GM18526 (cell line): ENCODE measurements around the gene CCDC30.

Experiments used
- POLR2A ChIP-seq: IDR thresholded peaks from 3 replicates; pipeline ENCODE4 v1.6.1; 2011; ENCODE audit not compliant: insufficient read length; ENCODE audit errors: extremely low read depth

The CCDC30 gene

DNA sequence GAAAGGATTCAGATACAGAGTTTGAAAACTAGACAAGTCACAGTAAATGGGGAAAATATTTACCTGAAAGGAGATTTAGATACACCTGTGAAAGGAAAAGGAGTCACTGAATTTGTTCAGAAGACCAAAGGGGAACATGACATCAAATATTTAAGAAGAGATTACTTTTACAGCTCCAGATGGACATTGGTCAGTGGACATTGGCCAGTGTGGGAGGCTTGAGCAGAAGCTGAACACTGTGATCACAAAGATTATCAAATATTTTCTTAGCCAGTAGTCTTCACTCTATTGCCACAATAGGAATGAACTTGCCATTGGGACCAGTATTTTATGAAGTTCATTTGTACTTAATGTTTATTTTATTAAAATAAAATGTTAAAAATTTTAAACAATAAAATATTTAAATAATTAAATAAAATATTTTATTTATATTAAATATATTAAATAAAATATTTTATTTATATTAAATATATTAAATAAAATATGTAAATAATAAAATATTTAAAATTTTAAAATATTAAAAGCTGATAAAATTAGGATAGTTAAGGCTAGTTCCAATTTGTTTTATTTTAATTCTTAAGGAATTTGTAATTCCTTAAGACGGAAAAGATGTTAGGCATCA, 94.3 kb downstream of the CCDC30 start:
- no peak for TF ChIP-seq POLR2A

DNA sequence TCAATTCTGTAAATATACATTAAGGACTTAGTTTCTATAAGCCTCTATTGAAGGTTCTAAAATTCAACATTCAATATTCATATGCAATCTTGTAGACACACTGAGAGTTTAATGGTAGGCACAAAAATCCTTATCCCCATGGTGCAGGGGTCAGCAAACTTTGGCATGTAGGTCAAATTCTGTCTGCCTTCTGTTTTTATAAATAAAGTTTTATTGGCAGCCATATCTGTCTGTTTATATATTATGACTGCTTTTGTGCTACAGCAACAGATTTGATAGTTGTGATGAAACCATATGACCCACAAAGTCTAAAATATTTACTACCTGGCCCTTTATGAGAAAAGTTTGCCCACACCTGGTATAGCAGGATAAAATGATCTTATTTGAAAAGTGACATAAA, 104.0 kb downstream of the CCDC30 start:
- no peak for TF ChIP-seq POLR2A

DNA sequence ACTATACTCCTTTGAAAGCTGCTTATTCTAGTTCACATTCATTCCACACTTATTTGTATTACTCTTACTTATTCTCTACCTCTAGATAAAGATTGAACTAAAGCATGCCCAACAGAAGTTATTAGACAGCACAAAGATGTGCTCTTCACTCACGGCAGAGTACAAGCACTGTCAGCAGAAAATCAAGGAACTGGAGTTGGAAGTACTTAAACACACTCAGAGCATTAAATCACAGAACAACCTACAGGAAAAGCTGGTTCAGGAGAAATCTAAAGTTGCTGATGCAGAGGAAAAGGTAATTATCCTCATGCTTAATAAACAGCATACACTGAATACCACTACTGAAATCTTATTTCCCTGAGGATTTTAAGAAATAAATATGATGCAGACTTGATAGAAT, 113.8 kb downstream of the CCDC30 start:
- no peak for TF ChIP-seq POLR2A

DNA sequence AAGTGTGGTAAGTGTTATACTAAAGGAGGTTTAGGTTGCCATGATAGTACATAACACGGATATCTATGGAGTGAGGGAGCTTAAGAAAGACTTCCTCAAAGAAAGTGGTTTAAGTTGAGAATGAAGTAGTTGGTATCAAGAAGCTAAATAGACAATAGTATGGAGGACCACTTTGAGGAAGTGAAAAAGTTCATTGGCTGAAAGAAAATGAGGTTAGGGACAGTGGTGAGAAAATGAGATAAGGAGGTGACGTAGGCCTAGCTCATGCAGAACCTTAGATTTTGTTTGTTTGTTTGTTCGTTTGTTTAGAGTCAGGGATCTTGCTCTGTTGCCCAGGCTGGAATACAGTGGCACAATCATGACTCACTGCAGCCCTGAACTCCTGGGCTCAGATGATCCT, 122.9 kb downstream of the CCDC30 start:
- no peak for TF ChIP-seq POLR2A

DNA sequence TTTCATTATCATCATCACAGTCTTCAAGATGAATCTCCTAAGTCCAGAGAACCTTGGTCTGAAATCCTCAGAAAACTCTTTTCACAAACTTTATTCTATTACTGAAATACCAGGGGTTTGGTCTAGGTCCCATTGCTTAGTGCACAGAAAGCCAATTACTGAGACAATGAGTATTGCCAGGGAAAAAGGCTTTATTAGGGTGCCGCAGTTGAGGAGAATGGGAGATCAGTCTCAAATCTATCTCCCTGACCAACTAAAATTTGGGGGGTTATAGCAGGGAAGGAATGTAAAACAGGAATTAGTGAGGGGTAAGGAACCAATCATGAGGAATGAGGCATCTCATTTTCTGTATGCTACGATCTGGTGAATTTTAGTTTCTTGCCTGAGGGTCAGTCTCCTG, 124.7 kb downstream of the CCDC30 start:
- TF ChIP-seq POLR2A: no peak

DNA sequence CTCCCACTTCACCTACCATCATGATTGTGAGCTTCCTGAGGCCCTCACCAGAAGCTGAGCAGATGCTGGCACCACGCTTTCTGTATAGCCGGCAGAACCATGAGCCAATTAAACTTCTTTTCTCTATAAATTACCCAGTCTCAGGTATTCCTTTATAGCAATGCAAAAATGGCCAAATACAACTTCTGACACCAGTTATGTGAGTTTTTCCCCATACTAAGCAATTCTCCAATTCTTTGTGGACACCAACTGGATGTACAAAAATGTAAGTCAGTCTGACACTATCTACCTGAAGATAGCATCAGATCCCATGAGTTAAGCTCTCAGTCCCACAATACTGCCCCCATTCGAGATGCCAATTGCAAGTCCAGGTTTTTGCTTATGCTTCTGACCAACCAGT, 129.7 kb downstream of the CCDC30 start:
- TF ChIP-seq POLR2A: no peak

DNA sequence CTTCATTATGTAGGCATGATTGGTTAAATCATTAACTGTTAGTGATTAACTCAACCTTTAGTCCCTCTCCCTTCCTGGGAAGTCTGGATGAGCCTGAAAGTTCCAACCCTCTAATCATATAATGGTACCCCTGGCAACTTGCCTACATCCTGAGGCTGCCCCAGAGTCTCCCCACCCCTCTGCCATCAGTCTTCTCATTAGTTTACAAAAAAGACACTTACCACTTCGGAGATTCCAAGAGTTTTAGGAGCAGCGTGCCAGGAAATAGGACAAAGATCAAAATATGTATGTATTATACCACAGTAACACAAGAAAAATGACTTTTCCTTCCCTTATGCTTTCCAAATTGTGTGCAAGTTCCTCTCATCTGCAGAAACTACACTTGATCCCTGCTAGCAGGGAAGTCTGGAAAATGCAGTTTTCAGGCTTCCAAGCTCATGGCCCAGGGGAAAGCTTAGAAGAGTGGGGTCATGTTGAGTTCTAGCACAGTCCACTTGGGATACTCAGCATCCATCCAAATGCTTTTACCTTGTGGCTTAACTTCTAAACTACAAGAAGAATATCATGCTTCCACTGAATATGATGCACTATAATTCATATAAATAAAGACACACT, 130.5 kb downstream of the CCDC30 start:
- no peak for TF ChIP-seq POLR2A

DNA sequence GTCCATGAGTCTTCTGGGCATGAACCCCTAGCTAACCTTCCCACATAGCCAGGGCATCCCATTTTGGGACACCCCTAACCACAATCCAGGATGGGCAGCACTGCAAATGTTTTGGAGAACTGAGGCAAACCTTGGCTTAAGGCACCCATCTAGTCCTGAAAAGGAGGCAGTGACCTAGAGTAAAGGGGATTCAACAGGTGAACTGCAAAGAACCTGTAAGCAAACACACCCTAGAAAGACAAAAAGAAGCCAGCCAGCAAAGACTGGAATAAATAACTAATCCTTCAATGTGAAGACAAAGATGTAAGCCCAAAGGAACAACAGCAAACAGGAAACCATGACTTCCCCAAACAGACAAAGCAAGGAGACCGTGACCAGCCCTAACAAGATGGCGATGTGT, 138.4 kb downstream of the CCDC30 start:
- no peak for TF ChIP-seq POLR2A

DNA sequence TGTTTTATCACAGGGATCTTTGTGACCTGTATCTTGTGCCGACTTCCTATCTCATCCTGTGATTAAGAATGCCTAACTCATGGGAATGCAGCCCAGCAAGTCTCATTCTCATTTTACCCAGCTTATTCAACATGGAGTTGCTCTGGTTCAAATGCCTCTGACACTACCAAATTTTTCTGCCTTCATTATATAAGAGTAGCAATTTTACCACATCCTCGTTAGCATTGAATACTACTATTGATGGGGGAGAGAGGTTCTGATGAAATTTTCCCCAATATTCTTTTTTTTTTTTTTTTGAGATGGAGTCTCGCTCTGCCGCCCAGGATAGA, 150.7 kb downstream of the CCDC30 start:
- TF ChIP-seq POLR2A: no peak

DNA sequence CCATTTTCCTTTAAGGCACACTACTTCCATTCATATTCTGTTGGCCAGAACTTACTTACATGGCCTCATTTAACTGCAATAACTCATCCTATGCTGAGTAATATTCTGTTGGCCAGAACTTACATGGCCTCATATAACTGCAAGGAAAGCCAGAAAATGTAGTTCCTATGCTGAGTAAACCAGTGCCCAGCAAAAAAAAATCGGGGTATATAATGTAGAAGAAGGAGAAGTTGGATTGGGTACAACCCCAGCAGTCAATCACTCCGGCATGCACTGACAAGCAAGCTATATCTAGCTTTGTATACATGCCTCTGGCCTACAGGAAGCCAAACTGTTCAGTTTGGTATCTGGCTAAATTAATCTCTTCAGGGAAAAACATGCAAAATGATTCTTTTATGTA, 155.8 kb downstream of the CCDC30 start:
- no peak for TF ChIP-seq POLR2A

DNA sequence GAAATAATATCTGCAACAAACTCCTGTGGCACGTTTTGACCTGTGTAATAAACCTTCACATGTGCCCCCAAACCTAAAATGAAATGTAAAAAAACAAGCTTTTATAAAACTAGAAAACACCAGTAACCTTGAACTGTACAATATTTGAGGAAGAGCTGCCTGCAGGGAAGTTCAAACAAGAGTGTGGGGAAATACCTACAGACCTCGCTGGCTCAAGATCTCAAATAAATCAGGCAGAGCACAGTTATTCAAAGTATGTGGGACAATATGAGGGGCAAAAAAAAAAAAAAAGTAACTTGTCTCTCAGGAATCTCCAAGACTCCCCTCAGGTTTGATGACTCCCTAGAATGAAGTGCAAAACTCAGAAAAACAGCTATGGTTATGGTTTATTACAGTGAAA, 157.2 kb downstream of the CCDC30 start:
- TF ChIP-seq POLR2A: no peak

DNA sequence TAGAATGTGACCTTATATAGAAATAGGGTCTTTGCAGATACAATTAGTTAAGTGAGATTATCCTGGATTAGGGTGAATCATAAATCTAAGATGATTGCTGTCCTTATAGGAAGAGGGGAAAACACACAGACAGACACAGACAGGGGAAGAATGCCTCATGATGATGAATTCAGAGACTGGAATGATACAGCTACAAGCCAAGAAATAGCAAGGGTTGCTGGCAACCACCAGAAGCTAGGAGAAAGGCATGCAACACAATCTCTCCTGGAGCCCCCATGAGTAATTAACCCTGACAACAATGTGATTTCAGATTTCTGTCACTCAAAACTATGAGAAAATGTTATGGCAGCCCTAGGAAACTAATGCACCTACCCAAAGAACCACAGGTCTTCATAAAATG, 176.0 kb downstream of the CCDC30 start:
- no peak for TF ChIP-seq POLR2A

DNA sequence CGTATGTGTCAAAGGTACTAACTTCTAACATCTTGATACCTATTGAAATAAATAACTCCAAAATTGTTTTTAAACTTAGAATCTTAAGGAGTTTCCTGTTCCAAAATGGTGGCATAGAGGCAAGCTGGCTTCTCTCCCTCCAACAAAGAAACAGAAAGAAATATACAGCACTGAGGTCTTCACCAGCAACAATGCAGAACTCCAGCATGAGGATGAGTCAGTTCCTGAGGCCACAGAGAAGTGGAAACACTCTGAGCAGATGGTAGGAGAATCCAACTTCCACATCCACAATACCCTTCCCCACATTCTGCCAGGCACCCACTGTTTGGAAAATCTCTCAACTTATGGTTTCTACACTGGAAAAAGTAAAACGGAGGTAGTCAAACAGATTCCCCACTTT, 183.0 kb downstream of the CCDC30 start:
- no peak for TF ChIP-seq POLR2A

DNA sequence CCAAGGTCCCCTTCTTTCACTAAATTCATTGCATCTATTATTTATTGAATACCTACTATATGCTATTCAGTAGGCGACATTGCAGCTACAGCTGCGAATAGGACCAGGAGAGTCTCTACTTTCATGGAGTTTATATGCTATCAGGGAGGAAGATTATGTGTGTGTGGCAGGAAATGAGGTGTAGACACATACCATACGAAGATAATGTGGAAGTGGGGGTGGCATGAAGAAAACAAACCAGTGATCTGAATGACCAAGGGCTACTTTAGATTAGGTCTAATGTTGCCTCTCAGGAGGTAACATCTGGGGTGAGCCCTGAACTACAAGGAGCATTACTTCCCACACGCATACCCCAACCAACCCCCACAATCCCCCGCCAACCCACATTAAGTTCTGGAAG, 194.1 kb downstream of the CCDC30 start:
- no peak for TF ChIP-seq POLR2A

DNA sequence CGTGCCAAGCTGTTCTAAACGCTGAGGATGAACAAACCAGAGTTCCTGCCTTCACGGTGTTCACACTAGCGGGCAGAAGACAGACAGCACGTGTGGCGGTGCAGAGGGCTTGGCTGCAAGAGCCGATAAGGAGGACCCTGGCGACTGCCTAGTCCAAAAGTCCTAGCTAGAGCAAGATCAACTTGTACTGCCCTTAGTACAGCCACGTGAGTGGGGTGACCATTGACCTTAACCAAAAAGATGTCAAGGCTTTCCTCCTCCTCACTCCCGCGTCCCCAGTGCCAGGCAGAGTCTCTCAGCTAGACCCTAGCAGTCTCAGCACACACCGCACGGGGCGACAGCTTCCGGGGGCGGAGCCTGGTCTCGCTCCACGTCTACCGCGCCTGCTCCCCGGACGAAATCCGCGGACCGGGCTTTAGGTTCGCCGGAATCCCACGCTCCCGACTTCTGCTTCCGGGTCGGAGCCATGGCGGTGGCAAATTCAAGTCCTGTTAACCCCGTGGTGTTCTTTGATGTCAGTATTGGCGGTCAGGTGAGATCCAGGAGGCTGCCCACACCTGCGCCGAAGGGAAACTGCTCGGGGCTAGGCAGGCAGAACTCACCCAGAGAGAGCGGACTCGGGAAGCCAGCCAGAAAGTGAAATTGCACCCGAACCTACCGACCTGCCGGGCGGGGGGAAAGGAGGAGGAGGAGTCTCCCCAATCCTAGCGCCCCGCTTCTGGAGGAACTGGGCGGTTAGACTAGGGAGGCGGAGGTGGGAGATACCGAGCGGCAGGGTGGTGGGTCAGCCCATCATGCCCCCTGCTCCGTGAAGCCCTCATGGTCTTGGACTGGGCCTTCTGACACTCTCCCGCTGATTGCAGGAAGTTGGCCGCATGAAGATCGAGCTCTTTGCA, 195.1 kb downstream of the CCDC30 start, which contains the start of gene PPIH:
Gene PPIH (plus strand): TSS at position 443 of the 896 bp plus-strand sequence. CDS start 24 bp downstream, at position 467.
- TF ChIP-seq POLR2A: peak; percentile 94

DNA sequence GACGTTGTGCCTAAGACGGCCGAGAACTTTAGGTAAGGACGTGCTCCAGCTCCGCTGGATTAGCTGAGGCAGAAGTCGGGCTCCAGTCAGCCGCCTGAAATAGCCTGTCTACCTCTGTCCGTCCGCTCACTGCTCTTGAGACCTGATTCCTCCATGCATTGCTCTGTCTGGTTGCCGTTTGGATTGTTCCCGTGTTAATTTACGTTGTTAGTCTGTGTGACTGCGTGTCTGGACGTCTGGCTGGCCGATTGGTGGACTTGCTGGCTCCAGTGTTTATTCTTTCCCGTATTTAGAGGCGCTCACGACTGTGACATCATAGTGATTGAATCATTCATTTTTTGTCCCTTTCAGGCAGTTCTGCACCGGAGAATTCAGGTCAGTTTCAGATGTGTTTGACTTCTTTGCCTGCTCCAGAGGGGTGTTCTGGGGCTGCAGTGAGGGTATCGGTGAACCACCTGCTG, 195.8 kb downstream of the CCDC30 start:
- TF ChIP-seq POLR2A: no peak
